GM23338 (cell line): ENCODE measurements around the gene ZEB1.

Experiments
- CREB1 ChIP-seq: fragments of 250-450 bp; sonication (Bioruptor Pico); IDR thresholded peaks from 2 replicates; pipeline ENCODE4 v1.5.0; 2020; ENCODE audit warnings: low read depth, mild to moderate bottlenecking, moderate library complexity
- CTCF ChIP-seq, 2 experiments: fragments of 200-600 bp in 1 of 2; sonication (generic) in 1 of 2; conservative IDR thresholded peaks; 2 replicates each; pipeline versions ENCODE4 v1.5.1 to v1.6.1; 2016 to 2017; ENCODE audit warnings: antibody characterized with exemption in 2 of 2, low read depth in 2 of 2, mild to moderate bottlenecking in 2 of 2, moderate library complexity in 1 of 2
- ETS1 ChIP-seq: IDR thresholded peaks from 2 replicates; pipeline ENCODE4 v1.6.1; 2016; ENCODE audit warnings: antibody characterized with exemption
- EZH2 ChIP-seq: fragments of 200-600 bp; sonication (generic); IDR thresholded peaks from one replicate; pipeline ENCODE4 v1.8.0; 2017; ENCODE audit warnings: antibody characterized with exemption, mild to moderate bottlenecking, low read depth; ENCODE audit not compliant: unreplicated experiment
- EZH2phosphoT487 ChIP-seq: fragments of 200-600 bp; sonication (generic); IDR thresholded peaks from one replicate; pipeline ENCODE4 v1.8.1; 2018; ENCODE audit warnings: antibody characterized with exemption; ENCODE audit not compliant: unreplicated experiment
- JUNB ChIP-seq: IDR thresholded peaks from one replicate; pipeline ENCODE4 v1.6.1; 2016; ENCODE audit warnings: antibody characterized with exemption; ENCODE audit not compliant: unreplicated experiment
- POLR2AphosphoS5 ChIP-seq: IDR thresholded peaks from 2 replicates; pipeline ENCODE4 v1.6.1; 2016; ENCODE audit warnings: antibody characterized with exemption, low read depth
- REST ChIP-seq: IDR thresholded peaks from one replicate; pipeline ENCODE4 v1.6.1; 2018; ENCODE audit warnings: antibody characterized with exemption; ENCODE audit not compliant: unreplicated experiment
- STAT1 ChIP-seq: IDR thresholded peaks from one replicate; pipeline ENCODE4 v1.6.1; 2016; ENCODE audit warnings: antibody characterized with exemption; ENCODE audit not compliant: unreplicated experiment
- ZNF114 ChIP-seq: fragments of 250-450 bp; sonication (Bioruptor Pico); IDR thresholded peaks from 2 replicates; pipeline ENCODE4 v1.5.0; 2020; ENCODE audit warnings: mild to moderate bottlenecking, moderate library complexity
- ZNF331 ChIP-seq: fragments of 250-450 bp; sonication (Bioruptor Pico); IDR thresholded peaks from 2 replicates; pipeline ENCODE4 v1.5.0; 2020; ENCODE audit warnings: low read depth, mild to moderate bottlenecking, moderate library complexity

- no peak for TF ChIP-seq CTCF (conservative IDR thresholded peaks at IDR 0.05; ENCODE audit: low read depth in 2 of 2)
- no peak for TF ChIP-seq EZH2
- TF ChIP-seq POLR2AphosphoS5, result no peak
- no peak for TF ChIP-seq REST
- no peak for TF ChIP-seq EZH2phosphoT487
- TF ChIP-seq JUNB, result no peak
- no peak for TF ChIP-seq ZNF114 (CRISPR knock-in tag)
- TF ChIP-seq CREB1, result no peak
- TF ChIP-seq STAT1, result no peak
- no peak for TF ChIP-seq ZNF331 (CRISPR knock-in tag)
- TF ChIP-seq ETS1, result no peak
Observed at GRCh38 chr10:31578181-31578852, 259.3 kb downstream of the ZEB1 start.
